SU-DHL-6 (cell line): ENCODE results near the gene GAPDHS.

Experiments
- H2AFZ ChIP-seq: fragments of 200-600 bp; sonication (generic); 2 replicates; pipeline ENCODE4 v1.6.1; 2014; ENCODE audit warnings: low read depth, mild to moderate bottlenecking, moderate library complexity, mixed read lengths, antibody characterized with exemption, low read length; ENCODE audit not compliant: severe bottlenecking
- H3F3A ChIP-seq: fragments of 200-600 bp; shearing (Covaris generic); 2 replicates; pipeline ENCODE4 v1.6.0; 2016; ENCODE audit warnings: antibody characterized with exemption, mild to moderate bottlenecking; ENCODE audit not compliant: insufficient read depth
- H3K27ac ChIP-seq: fragments of 200-600 bp; sonication (generic); 2 replicates; pipeline ENCODE4 v1.5.1; 2016; ENCODE audit warnings: low read depth, mild to moderate bottlenecking, low read length, moderate library complexity, mixed read lengths
- H3K27me3 ChIP-seq: fragments of 200-600 bp; sonication (generic), shearing (Covaris generic); 2 replicates; pipeline ENCODE4 v1.6.0; 2014; ENCODE audit warnings: mild to moderate bottlenecking, low read length
- H3K36me3 ChIP-seq: fragments of 200-600 bp; sonication (generic); 2 replicates; pipeline ENCODE4 v1.6.1; 2014; ENCODE audit warnings: mild to moderate bottlenecking, low read length, mixed read lengths
- H3K4me2 ChIP-seq: fragments of 300-600, 200-600 bp; shearing (Covaris generic), sonication (generic); 2 replicates; pipeline ENCODE4 v1.6.0; 2014; ENCODE audit warnings: low read length, low read depth, mild to moderate bottlenecking; ENCODE audit not compliant: poor library complexity, severe bottlenecking
- H3K4me3 ChIP-seq: fragments of 200-600 bp; sonication (generic); 2 replicates; pipeline ENCODE4 v1.5.1; 2014; ENCODE audit warnings: antibody characterized with exemption, low read length, mild to moderate bottlenecking, mixed read lengths; ENCODE audit not compliant: insufficient read depth, poor library complexity, severe bottlenecking
- H3K79me2 ChIP-seq: fragments of 200-600 bp; sonication (generic); 2 replicates; pipeline ENCODE4 v1.6.1; 2014; ENCODE audit warnings: mild to moderate bottlenecking, low read length, moderate library complexity; ENCODE audit not compliant: insufficient read depth
- H3K9ac ChIP-seq: fragments of 200-600 bp; sonication (generic); 2 replicates; pipeline ENCODE4 v1.7.0; 2014; ENCODE audit warnings: mild to moderate bottlenecking, low read length
- H3K9me2 ChIP-seq: fragments of 200-600 bp; sonication (generic); replicated peaks from 2 replicates; pipeline ENCODE4 v1.6.1; 2014; ENCODE audit warnings: low read length; ENCODE audit not compliant: insufficient read depth
- H3K9me3 ChIP-seq: fragments of 200-600 bp; sonication (generic); 2 replicates; pipeline ENCODE4 v1.6.1; 2014; ENCODE audit warnings: low read length, mixed read lengths; ENCODE audit not compliant: insufficient read depth
- H4K20me1 ChIP-seq: fragments of 200-600 bp; sonication (generic); 2 replicates; pipeline ENCODE4 v1.6.1; 2014; ENCODE audit warnings: low read depth, mild to moderate bottlenecking, antibody characterized with exemption, low read length, moderate library complexity, mixed read lengths
- CTCF ChIP-seq: fragments of 200-600 bp; sonication (generic); IDR thresholded peaks from one replicate; pipeline ENCODE4 v1.5.1; 2017; ENCODE audit warnings: antibody characterized with exemption, mild to moderate bottlenecking, low read length, moderate library complexity; ENCODE audit not compliant: insufficient read depth, poor library complexity, severe bottlenecking
- EZH2phosphoT487 ChIP-seq: fragments of 200-600 bp; sonication (generic), shearing (Covaris generic); conservative IDR thresholded peaks from 2 replicates; pipeline ENCODE4 v1.6.1; 2018; ENCODE audit warnings: mild to moderate bottlenecking, antibody characterized with exemption, low read length, moderate library complexity, mixed read lengths

GAPDHS gene

GRCh38 chr19:35571406-35571965, 38.2 kb downstream of the GAPDHS start:
- Histone ChIP-seq H3K27me3 (no peaks in the 10 kb centered on the region), H3K4me2 (no peak overlapping the region), H3K4me3 (no peak overlapping the region), H3K27ac (no peak overlapping the region), H3K9me3 (peaks cover 8% of the 10 kb centered on the region; the same call in 1 of the 2 replicates), H3K9me2 (no peaks in the 10 kb centered on the region), H3K79me2 (no peaks in the 10 kb centered on the region), H2AFZ (no peak overlapping the region), H3K36me3 (no peaks in the 10 kb centered on the region), H4K20me1 (no peaks in the 10 kb centered on the region), H3F3A (no peaks in the 10 kb centered on the region), H3K9ac (no peak overlapping the region)
- TF ChIP-seq EZH2phosphoT487 (no peak), CTCF (no peak)

GRCh38 chr19:35577918-35578317, 44.7 kb downstream of the GAPDHS start:
- no peak overlapping the region for H3K4me2 ChIP-seq

DNA sequence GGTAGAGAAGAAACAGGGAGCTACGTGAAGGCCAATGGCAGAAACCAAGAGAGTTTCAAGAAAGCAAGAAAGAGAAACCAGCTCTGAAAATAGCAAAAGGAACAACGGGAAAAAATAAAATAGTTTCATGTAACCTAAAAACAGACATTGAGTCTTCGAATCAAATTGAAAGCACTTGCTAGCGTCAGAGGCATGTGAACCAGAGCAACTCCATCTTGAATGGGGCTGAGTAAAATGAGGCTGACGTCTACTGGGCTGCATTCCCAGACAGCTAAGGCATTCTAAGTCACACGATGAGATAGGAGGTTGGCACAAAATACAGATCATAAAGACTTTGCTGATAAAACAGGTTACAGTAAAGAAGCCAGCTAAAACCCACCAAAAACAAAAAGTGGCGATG, 45.5 kb downstream of the GAPDHS start:
- no peaks in the 10 kb centered on the region for H3K27me3 ChIP-seq
- H3F3A ChIP-seq: no peaks in the 10 kb centered on the region
- no peaks in the 10 kb centered on the region for H3K79me2 ChIP-seq
- no peaks in the 10 kb centered on the region for H3K9me2 ChIP-seq
- H3K27ac ChIP-seq: no peak overlapping the region
- no peaks in the 10 kb centered on the region for H4K20me1 ChIP-seq
- TF ChIP-seq EZH2phosphoT487 (no peak), CTCF (no peak)
- no peak overlapping the region for H3K9ac ChIP-seq
- H3K4me3 ChIP-seq: no peak overlapping the region
- no peak overlapping the region for H3K4me2 ChIP-seq
- H3K36me3 ChIP-seq: no peaks in the 10 kb centered on the region
- peaks cover 12% of the 10 kb centered on the region; the same call in 1 of the 2 replicates for H3K9me3 ChIP-seq
- H2AFZ ChIP-seq: no peak overlapping the region

More at GRCh38 chr19:35577918-35578317, 44.7 kb downstream of the GAPDHS start:
- Histone ChIP-seq H3K27ac (no peak overlapping the region), H4K20me1 (no peaks in the 10 kb centered on the region), H3K4me3 (no peak overlapping the region), H3K9me3 (peaks cover 12% of the 10 kb centered on the region; the same call in 1 of the 2 replicates), H3K9me2 (no peaks in the 10 kb centered on the region), H3K27me3 (no peaks in the 10 kb centered on the region), H3K9ac (no peak overlapping the region), H3K36me3 (no peaks in the 10 kb centered on the region), H2AFZ (no peak overlapping the region), H3F3A (no peaks in the 10 kb centered on the region), H3K79me2 (no peaks in the 10 kb centered on the region)
- TF ChIP-seq CTCF (no peak), EZH2phosphoT487 (no peak)
